Endodermal cell (in vitro differentiated cells): ENCODE data around the gene BNIPL. TPM values are rescaled to one million over a fixed set of nuclear protein-coding genes. Genes with fewer than 3 reads are reported as not detected.

Experiments
- DNase-seq: peaks from one replicate; pipeline ENCODE4 v3.0.0-alpha.2; 2017
- H3K27ac ChIP-seq: 2 replicates; pipeline ENCODE4 v1.5.1; 2013; ENCODE audit warnings: mild to moderate bottlenecking, low read depth, low read length, moderate library complexity
- H3K27me3 ChIP-seq: 2 replicates; pipeline ENCODE4 v1.6.1; 2013; ENCODE audit warnings: mild to moderate bottlenecking, low read length, moderate library complexity; ENCODE audit not compliant: insufficient read depth, control insufficient read depth, poor library complexity, severe bottlenecking
- H3K36me3 ChIP-seq: 2 replicates; pipeline ENCODE4 v1.7.0; 2013; ENCODE audit warnings: mild to moderate bottlenecking, low read length, moderate library complexity; ENCODE audit not compliant: control insufficient read depth, insufficient read depth
- H3K4me1 ChIP-seq: one replicate; pipeline ENCODE4 v1.7.0; 2013; ENCODE audit warnings: low read length; ENCODE audit not compliant: control insufficient read depth, insufficient read depth
- H3K4me3 ChIP-seq: 2 replicates; pipeline ENCODE4 v1.5.1; 2013; ENCODE audit warnings: mild to moderate bottlenecking, low read length, moderate library complexity
- H3K9ac ChIP-seq: 2 replicates; pipeline ENCODE4 v1.6.1; 2013; ENCODE audit warnings: mild to moderate bottlenecking, low read length, moderate library complexity; ENCODE audit not compliant: poor library complexity, severe bottlenecking; ENCODE audit errors: extremely low read depth
- H3K9me3 ChIP-seq: 2 replicates; pipeline ENCODE4 v1.6.1; 2013; ENCODE audit warnings: mild to moderate bottlenecking, low read length, moderate library complexity; ENCODE audit not compliant: control insufficient read depth
- H3K27ac Mint-ChIP-seq: 2 replicates; pipeline ENCODE4 v1.8.0; 2020; ENCODE audit warnings: mixed read lengths
- H3K27me3 Mint-ChIP-seq: 2 replicates; pipeline ENCODE4 v1.8.0; 2021; ENCODE audit warnings: mild to moderate bottlenecking, mixed read lengths; ENCODE audit not compliant: insufficient read depth
- H3K36me3 Mint-ChIP-seq: 2 replicates; pipeline ENCODE4 v1.8.0; 2020; ENCODE audit warnings: low read depth, mixed read lengths
- H3K4me1 Mint-ChIP-seq: 2 replicates; pipeline ENCODE4 v1.8.0; 2020; ENCODE audit warnings: mixed read lengths
- H3K4me3 Mint-ChIP-seq: 2 replicates; pipeline ENCODE4 v1.8.0; 2020; ENCODE audit warnings: mild to moderate bottlenecking, moderate library complexity, mixed read lengths
- H3K9me3 Mint-ChIP-seq: 2 replicates; pipeline ENCODE4 v1.8.0; 2020; ENCODE audit warnings: mild to moderate bottlenecking, mixed read lengths
- CTCF ChIP-seq: fragments of 200-600 bp; sonication (generic); conservative IDR thresholded peaks from 2 replicates; pipeline ENCODE4 v1.5.0; 2021; ENCODE audit warnings: antibody characterized with exemption, mild to moderate bottlenecking
- WGBS, 2 experiments: methylation state at CpG; one replicate each; pipeline versions ENCODE4 v1.1.5 to v1.1.7; 2013; ENCODE audit warnings: missing lambda C conversion rate in 2 of 2, mixed read lengths in 1 of 2; ENCODE audit not compliant: insufficient coverage in 1 of 2, insufficient read length in 1 of 2; 5-methylcytosine and 5-hydroxymethylcytosine counted together
- total RNA-seq, 2 donors: library from RNA; stranded (reverse); fragmentation: NEBNext Ultra II Directional in 1 of 2; extraction: Animal tissue kit (Norgen Biotek cat#: 25700) in 1 of 2; gene quantifications; 2 replicates in 1 of 2; 3 replicates in 1 of 2; pipeline ENCODE4 v1.2.1, GENCODE V29; 2021

Gene BNIPL
- total RNA-seq, 2 donors from 2014 or later, result 1.6 to 2.9 TPM

GRCh38 chr1:151013518-151013917 lies 22.9 kb upstream of the BNIPL start:
- Histone ChIP-seq H3K4me1 (peaks cover 6% of the 10 kb centered on the region), H3K4me3 (no peak overlapping the region), H3K27me3 (no peaks in the 10 kb centered on the region), H3K9ac (no peak overlapping the region), H3K36me3 (no peaks in the 10 kb centered on the region), H3K27ac (no peak overlapping the region), H3K9me3 (no peaks in the 10 kb centered on the region)
- H3K4me3 Mint-ChIP-seq, result no peak overlapping the region
- DNase-seq, result no peak
- peaks cover 7% of the 10 kb centered on the region for H3K4me1 Mint-ChIP-seq
- no peaks in the 10 kb centered on the region for H3K9me3 Mint-ChIP-seq
- TF ChIP-seq CTCF, result no peak
- WGBS, 2 experiments, result 87 to 92% methylated on average over 2 of the region's 2 CpGs
- H3K27me3 Mint-ChIP-seq, result no peaks in the 10 kb centered on the region
- H3K36me3 Mint-ChIP-seq, result peaks cover 4% of the 10 kb centered on the region
- H3K27ac Mint-ChIP-seq, result no peak overlapping the region

GRCh38 chr1:151024540-151025146 lies 11.7 kb upstream of the BNIPL start:
- Mint-ChIP-seq H3K4me3 (no peak overlapping the region), H3K27me3 (no peaks in the 10 kb centered on the region), H3K27ac (peak overlapping the region; percentile 82), H3K4me1 (peaks cover 2% of the 10 kb centered on the region), H3K36me3 (peaks cover 44% of the 10 kb centered on the region), H3K9me3 (no peaks in the 10 kb centered on the region)
- H3K4me1 ChIP-seq, result no peaks in the 10 kb centered on the region
- peak; percentile 91 for TF ChIP-seq CTCF
- no peaks in the 10 kb centered on the region for H3K27me3 ChIP-seq
- H3K27ac ChIP-seq, result no peak overlapping the region
- peak; percentile 98 for DNase-seq
- H3K9me3 ChIP-seq, result no peaks in the 10 kb centered on the region
- H3K36me3 ChIP-seq, result peaks cover 26% of the 10 kb centered on the region
- H3K4me3 ChIP-seq, result no peak overlapping the region
- 35 to 55% methylated on average over 2 to 6 of the region's 6 CpGs for WGBS, 2 experiments
- no peak overlapping the region for H3K9ac ChIP-seq

DNA sequence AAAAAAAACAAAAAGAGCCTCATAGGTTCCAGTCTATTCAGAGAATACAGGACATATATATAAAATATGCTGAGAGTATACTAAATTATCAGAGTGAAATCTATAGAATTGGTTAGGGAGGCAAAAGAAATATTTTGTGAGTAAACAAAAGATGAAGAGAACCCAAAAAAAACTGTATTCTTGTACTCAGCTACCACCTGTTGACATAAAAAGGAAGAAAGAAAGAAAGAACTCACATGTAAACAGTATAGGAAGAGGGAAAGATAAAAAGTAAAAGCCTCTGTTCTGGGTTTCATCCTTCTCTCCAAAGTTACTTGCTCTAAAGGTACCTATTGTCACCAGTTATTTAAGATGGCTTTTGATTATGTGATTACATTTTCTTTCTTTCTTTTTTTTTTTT lies 9.9 kb upstream of the BNIPL start:
- Mint-ChIP-seq H3K9me3 (no peaks in the 10 kb centered on the region), H3K27ac (no peak overlapping the region), H3K27me3 (no peaks in the 10 kb centered on the region), H3K4me3 (no peak overlapping the region), H3K36me3 (peaks cover 48% of the 10 kb centered on the region), H3K4me1 (peaks cover 2% of the 10 kb centered on the region)
- Histone ChIP-seq H3K9me3 (no peaks in the 10 kb centered on the region), H3K27me3 (no peaks in the 10 kb centered on the region), H3K9ac (no peak overlapping the region), H3K4me1 (no peaks in the 10 kb centered on the region), H3K36me3 (peaks cover 21% of the 10 kb centered on the region), H3K27ac (no peak overlapping the region), H3K4me3 (no peak overlapping the region)
- no peak for TF ChIP-seq CTCF
- DNase-seq, result no peak
